GM21576 (cell line): ENCODE measurements around the gene NRM.
"Not testable (repeated sequence)": the region's sequence is repeated elsewhere in the genome, so short reads cannot be mapped to it uniquely, and the experiment has no call there.

Experiments
- ATAC-seq: cut with Tn5 transposase; IDR thresholded peaks from one replicate; pipeline ENCODE4 v1.9.1; 2021; ENCODE audit warnings: mild to moderate bottlenecking, moderate library complexity; ENCODE audit not compliant: unreplicated experiment

The NRM gene

GRCh38 chr6:30721198-30722024 is 30.6 kb upstream of the NRM start:
- ATAC-seq = no peak

GRCh38 chr6:30720738-30721197 is 30.0 kb upstream of the NRM start:
- ATAC-seq = no peak

GRCh38 chr6:30719791-30720737 is 29.3 kb upstream of the NRM start, which contains the start of gene TUBB:
TSS of gene TUBB (plus strand) at chr6:30720352. CDS start at chr6:30720507, 155 bp downstream.
- ATAC-seq = peak; percentile 45

- ATAC-seq = no peak
Observed at GRCh38 chr6:30719356-30719755, 28.6 kb upstream of the NRM start.

- not testable (repeated sequence) for ATAC-seq
Observed at GRCh38 chr6:30717845-30718720, 27.3 kb upstream of the NRM start.

GRCh38 chr6:30717129-30717844 is 26.5 kb upstream of the NRM start, which contains the start of gene MDC1:
TSS of gene MDC1 (minus strand) at chr6:30717281. CDS start at chr6:30715175, 2,106 bp downstream.
- peak; percentile 63 for ATAC-seq

- ATAC-seq = no peak
Observed at GRCh38 chr6:30716879-30717128, 26.0 kb upstream of the NRM start.

- no peak for ATAC-seq
Observed at GRCh38 chr6:30714263-30714662, 23.5 kb upstream of the NRM start.

GRCh38 chr6:30712441-30712945 is 21.7 kb upstream of the NRM start:
- ATAC-seq = no peak

GRCh38 chr6:30711758-30712380 is 21.1 kb upstream of the NRM start:
- no peak for ATAC-seq

GRCh38 chr6:30709101-30709868 is 18.5 kb upstream of the NRM start:
- ATAC-seq = no peak

- ATAC-seq = no peak
Observed at GRCh38 chr6:30707281-30707850, 16.6 kb upstream of the NRM start.

GRCh38 chr6:30705620-30706019 is 14.8 kb upstream of the NRM start:
- no peak for ATAC-seq

- ATAC-seq = no peak
Observed at GRCh38 chr6:30703821-30704220, 13.0 kb upstream of the NRM start.

GRCh38 chr6:30703011-30703410 is 12.2 kb upstream of the NRM start:
- ATAC-seq = no peak

- no peak for ATAC-seq
Observed at GRCh38 chr6:30700340-30700739, 9.6 kb upstream of the NRM start.

GRCh38 chr6:30696432-30696831 is 5.6 kb upstream of the NRM start:
- ATAC-seq = no peak

GRCh38 chr6:30691208-30691847 is 544 bp upstream of the NRM start:
- no peak for ATAC-seq
